Stimulated activated naive B cell treated with anti-CD40 and anti-IgM and Interleukin-4, amounts not matched to agents 10 μg/mL and 1 μg/mL and 100 μg/mL, for 72 hours (primary cell): Measurements from ENCODE around the gene EML3.
"Not testable (repeated sequence)": the region's sequence is repeated elsewhere in the genome, so short reads cannot be mapped to it uniquely, and the experiment has no call there.

Experiments
- ATAC-seq, 2 donors: fragments of 150-1000 bp; cut with Tn5 transposase; replicated peaks; 2 replicates each; pipeline ENCODE4 v1.10.0; 2021; ENCODE audit warnings: moderate library complexity in 1 of 2
- DNase-seq: peaks from one replicate; pipeline ENCODE4 v3.0.0; 2021
- H3K27ac Mint-ChIP-seq: one replicate; pipeline ENCODE4 v1.8.0; 2022; ENCODE audit warnings: mild to moderate bottlenecking, mixed read lengths
- H3K27me3 Mint-ChIP-seq, 2 donors: one replicate each; pipeline ENCODE4 v1.8.0; 2022; ENCODE audit warnings: mixed read lengths in 2 of 2
- H3K36me3 Mint-ChIP-seq, 2 donors: one replicate each; pipeline ENCODE4 v1.8.0; 2022; ENCODE audit warnings: mixed read lengths in 2 of 2, mild to moderate bottlenecking in 1 of 2
- H3K4me1 Mint-ChIP-seq, 2 donors: one replicate each; pipeline ENCODE4 v1.8.0; 2022; ENCODE audit warnings: mixed read lengths in 2 of 2, mild to moderate bottlenecking in 1 of 2
- H3K4me3 Mint-ChIP-seq, 2 donors: one replicate each; pipeline ENCODE4 v1.8.0; 2022; ENCODE audit warnings: mild to moderate bottlenecking in 2 of 2, mixed read lengths in 2 of 2, moderate library complexity in 1 of 2
- H3K9me3 Mint-ChIP-seq, 2 donors: one replicate each; pipeline ENCODE4 v1.8.0; 2022; ENCODE audit warnings: mixed read lengths in 2 of 2, mild to moderate bottlenecking in 1 of 2

EML3 gene

DNA sequence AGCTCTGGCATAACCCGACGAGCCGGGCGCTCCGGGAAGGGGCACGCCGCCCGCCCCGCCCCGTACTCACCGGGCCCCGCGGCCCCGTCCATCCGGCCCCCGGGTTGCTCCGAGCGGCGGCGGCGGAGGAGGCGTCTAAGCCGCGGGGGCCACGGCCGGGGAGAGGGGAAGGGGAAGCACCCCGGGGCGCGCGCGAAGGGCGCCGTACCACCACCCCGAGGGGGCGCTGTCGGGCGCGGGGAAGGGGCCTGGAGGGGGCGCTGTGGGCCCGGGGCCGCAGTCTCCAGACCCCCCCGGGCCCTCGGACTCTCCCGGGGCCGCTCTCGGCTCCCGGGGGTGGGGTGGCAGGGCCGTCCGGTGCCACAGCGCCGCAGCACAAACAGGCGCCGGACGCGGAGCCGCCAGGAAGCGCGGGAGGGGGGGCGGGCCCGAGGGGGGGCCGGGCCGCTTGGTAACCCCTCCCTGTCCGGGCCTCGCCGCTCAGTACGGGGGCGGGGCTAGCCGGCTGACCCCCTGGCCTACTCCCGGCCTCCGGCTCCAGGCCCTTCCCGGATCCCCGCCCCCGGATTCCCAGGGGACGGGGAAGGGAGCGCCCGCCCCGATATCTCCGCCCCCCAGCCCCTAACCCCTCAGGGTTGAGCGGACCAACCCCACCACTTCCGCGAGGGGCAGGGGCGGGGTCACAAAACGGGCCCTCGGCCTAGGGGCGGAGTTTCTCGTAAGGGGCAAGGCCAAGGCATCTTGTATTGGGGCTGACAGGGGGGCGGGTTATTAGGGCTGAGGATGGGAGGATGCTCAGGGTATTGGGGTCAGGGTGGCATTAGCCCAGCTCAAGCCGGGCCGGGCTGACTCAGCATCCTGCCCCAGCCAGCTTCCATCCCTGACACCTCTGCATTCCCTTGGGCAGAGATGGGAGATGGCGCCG, at the start of gene EML3, which contains the start of gene ROM1:
Gene EML3, minus strand, starts transcription at position 410 of the 925 bp plus-strand sequence. Its CDS starts 318 bp downstream, at position 92.
Gene ROM1, plus strand, starts transcription at position 892 of the 925 bp plus-strand sequence. Its CDS starts 25 bp downstream, at position 917.
- Mint-ChIP-seq H3K9me3 (no peaks in the 10 kb centered on the region), H3K4me3 (peak within 1 kb of the TSS; percentile 93 to 96), H3K27ac (peak within 1 kb of the TSS; percentile 97), H3K36me3 (peaks cover 32 to 49% of the 10 kb centered on the region in 2 donors), H3K4me1 (peaks cover 35 to 54% of the 10 kb centered on the region in 2 donors), H3K27me3 (no peaks in the 10 kb centered on the region)
- DNase-seq (peak; percentile 87), ATAC-seq (peak; percentile 82 to 83)

DNA sequence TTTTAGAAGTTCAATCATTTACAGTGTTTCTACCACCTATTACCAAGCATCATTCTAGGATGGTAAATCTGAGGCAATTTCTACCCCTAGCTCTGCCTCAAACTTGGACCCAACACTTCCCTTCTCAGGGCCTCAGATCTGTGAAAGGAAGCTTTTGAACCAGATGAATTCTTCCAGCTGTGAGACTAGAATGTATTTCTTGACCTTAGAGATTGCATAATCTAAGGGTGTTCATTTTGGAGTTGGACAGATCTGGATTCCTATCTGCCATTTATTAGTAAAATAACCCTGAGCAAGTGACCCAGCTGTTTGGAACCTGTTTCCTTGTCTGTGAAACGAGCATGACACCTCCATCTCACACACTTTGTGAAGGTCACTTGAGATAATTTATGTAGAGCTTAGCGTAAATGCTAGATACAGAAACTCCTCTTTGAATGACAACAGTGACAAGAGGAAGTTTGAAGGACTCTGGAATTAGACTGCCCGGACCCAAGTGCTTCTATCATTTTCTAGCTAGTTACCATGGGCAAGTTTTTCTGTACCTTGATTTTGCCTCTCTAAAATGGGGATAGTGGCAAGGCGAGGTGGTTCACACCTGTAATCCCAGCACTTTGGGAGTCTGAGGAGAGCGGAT, 44.3 kb upstream of the EML3 start:
- DNase-seq (no peak), ATAC-seq (no peak)
- Mint-ChIP-seq H3K4me1 (peaks cover 9 to 12% of the 10 kb centered on the region in 2 donors), H3K27me3 (no peaks in the 10 kb centered on the region), H3K36me3 (peaks cover 0 to 8% of the 10 kb centered on the region in 2 donors), H3K27ac (no peak overlapping the region), H3K4me3 (no peak overlapping the region), H3K9me3 (no peaks in the 10 kb centered on the region)

DNA sequence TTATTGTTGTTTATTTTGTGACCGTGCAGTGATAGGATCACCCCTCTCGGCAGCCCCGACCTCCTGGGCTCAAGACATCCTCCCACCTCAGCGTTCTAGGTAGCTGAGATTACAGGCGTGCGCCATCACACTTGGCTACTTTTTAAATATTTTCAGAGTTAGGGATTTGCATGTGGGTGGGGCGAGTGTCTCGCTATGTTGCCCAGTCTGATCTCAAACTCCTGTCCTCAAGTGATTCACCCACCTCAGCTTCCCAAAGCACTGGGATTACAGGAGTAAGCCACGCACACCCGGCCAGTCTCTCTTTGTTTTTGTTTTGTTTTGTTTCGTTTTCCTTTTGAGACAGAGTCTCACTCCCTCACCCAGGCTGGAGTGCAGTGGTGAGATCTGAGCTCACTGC, 41.7 kb upstream of the EML3 start:
- Mint-ChIP-seq H3K27ac (no peak overlapping the region), H3K36me3 (peaks cover 7% of the 10 kb centered on the region in 2 donors), H3K4me3 (peak overlapping the region; percentile 52 to 65), H3K9me3 (no peaks in the 10 kb centered on the region), H3K27me3 (no peaks in the 10 kb centered on the region), H3K4me1 (peaks cover 12 to 29% of the 10 kb centered on the region in 2 donors)
- DNase-seq (no peak), ATAC-seq (no peak)

DNA sequence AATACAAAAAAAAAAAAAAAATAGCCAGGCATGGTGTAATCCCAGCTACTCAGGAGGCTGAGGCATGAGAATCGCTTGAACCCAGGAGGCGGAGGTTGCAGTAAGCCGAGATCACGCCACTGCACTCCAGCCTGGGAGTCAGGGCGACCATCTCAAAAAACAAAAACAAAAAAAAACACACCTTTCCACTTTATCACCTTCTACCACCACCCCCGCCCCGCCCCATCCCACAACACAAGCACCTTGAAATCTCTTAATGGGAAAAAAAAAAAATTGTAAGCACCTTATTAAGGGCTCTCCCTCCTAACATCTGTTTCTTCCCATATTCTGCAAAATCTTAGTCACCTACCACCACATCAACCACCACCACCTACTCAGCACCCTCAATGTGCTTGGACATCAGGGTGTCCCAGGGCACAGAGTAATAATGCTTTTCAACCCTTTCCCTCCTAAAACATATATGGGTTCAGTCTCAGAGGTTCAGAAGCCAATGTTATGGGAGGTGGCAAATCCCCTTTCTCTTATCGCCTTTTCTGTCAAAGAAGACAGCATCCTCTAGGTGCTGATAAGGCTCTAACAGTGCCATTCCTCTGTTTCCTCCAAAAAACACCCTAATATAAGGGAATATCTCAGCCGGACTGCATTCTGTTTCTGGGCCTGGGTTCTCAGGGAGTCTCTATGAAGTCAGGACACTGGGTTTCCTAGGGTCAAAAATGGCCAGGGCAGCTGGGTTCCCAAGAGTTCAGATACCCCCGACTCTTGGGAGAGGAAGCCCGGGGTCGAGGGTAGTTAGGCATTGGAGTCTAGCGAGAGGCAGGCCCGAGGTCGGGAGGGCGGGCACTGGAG, 39.8 kb upstream of the EML3 start:
- Mint-ChIP-seq H3K27ac (peak overlapping the region; percentile 93), H3K27me3 (no peaks in the 10 kb centered on the region), H3K4me1 (peaks cover 12 to 41% of the 10 kb centered on the region in 2 donors), H3K9me3 (no peaks in the 10 kb centered on the region), H3K36me3 (peaks cover 12 to 15% of the 10 kb centered on the region in 2 donors), H3K4me3 (peak overlapping the region; percentile 87 to 99)
- DNase-seq: no peak
- ATAC-seq: peak in 1 of 2 donors; percentile 6

GRCh38 chr11:62650283-62650682, 37.7 kb upstream of the EML3 start:
- Mint-ChIP-seq H3K36me3 (peaks cover 16 to 20% of the 10 kb centered on the region in 2 donors), H3K4me1 (peaks cover 17 to 53% of the 10 kb centered on the region in 2 donors), H3K27ac (peak overlapping the region; percentile 5)
- DNase-seq, H3K27me3 Mint-ChIP-seq, ATAC-seq, H3K9me3 Mint-ChIP-seq, H3K4me3 Mint-ChIP-seq: not testable (repeated sequence)

DNA sequence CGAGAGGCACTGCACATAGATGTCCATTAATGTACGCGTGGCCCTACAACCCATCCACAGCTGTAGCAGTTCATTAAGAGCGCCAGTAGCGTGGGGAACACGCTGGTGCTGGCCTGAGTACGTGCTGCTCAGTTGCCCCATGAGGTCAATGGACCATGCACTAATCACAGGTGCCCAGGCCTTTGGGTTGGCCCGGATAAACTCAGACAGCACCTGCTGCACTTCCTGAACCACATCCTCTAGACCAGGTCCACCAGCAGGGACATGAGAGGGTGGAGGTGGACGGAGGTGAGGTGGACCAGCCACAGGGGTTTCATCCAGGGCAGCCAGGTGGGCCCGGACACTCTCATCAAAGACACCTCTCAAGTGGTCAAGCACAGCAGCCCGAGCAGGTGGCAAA, 36.9 kb upstream of the EML3 start:
- H3K4me3 Mint-ChIP-seq: no peak overlapping the region

DNA sequence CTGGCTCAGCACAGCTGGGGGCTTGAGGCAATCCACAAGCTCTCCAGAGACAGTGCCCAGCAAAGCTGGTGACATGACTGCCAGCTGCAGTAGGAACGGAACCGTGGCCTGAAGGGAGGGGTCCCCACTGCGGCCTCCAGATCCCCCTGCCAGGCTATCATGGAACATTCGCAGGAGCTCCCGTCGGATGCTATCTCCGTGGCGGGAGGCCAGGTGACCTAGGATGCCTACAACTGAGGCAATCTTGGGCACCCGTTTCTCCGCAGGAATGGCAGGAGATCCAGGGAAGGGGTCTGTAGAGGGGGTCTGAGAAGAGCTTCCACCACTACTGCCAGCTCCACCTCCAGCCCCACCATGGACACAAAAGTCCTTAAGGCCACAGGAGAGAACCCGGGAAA, 36.4 kb upstream of the EML3 start:
- Mint-ChIP-seq H3K4me1 (peaks cover 24 to 61% of the 10 kb centered on the region in 2 donors), H3K27ac (peak overlapping the region; percentile 62), H3K9me3 (no peaks in the 10 kb centered on the region), H3K36me3 (peaks cover 20 to 25% of the 10 kb centered on the region in 2 donors), H3K4me3 (no peak overlapping the region), H3K27me3 (no peaks in the 10 kb centered on the region)
- ATAC-seq: no peak
- DNase-seq: no peak

More for the DNA sequence above, 36.9 kb upstream of the EML3 start:
- Mint-ChIP-seq H3K36me3 (peaks cover 19 to 20% of the 10 kb centered on the region in 2 donors), H3K27ac (peak overlapping the region; percentile 62), H3K27me3 (no peaks in the 10 kb centered on the region), H3K4me1 (peaks cover 21 to 61% of the 10 kb centered on the region in 2 donors), H3K9me3 (no peaks in the 10 kb centered on the region)
- DNase-seq (no peak), ATAC-seq (no peak)

GRCh38 chr11:62648185-62648966, 35.8 kb upstream of the EML3 start:
- H3K4me1 Mint-ChIP-seq: peaks cover 21 to 57% of the 10 kb centered on the region in 2 donors
- no peak overlapping the region for H3K4me3 Mint-ChIP-seq
- ATAC-seq (no peak), DNase-seq (no peak)
- no peaks in the 10 kb centered on the region for H3K9me3 Mint-ChIP-seq
- peaks cover 20 to 26% of the 10 kb centered on the region in 2 donors for H3K36me3 Mint-ChIP-seq
- no peak overlapping the region for H3K27ac Mint-ChIP-seq
- no peaks in the 10 kb centered on the region for H3K27me3 Mint-ChIP-seq

- Mint-ChIP-seq H3K4me3 (no peak overlapping the region), H3K27me3 (no peaks in the 10 kb centered on the region), H3K27ac (peak overlapping the region; percentile 62), H3K4me1 (peaks cover 20 to 54% of the 10 kb centered on the region in 2 donors), H3K36me3 (peaks cover 21 to 26% of the 10 kb centered on the region in 2 donors), H3K9me3 (no peaks in the 10 kb centered on the region)
- DNase-seq: no peak
- ATAC-seq: no peak
These were observed 35.0 kb upstream of the EML3 start for GRCh38 chr11:62647609-62648005.

DNA sequence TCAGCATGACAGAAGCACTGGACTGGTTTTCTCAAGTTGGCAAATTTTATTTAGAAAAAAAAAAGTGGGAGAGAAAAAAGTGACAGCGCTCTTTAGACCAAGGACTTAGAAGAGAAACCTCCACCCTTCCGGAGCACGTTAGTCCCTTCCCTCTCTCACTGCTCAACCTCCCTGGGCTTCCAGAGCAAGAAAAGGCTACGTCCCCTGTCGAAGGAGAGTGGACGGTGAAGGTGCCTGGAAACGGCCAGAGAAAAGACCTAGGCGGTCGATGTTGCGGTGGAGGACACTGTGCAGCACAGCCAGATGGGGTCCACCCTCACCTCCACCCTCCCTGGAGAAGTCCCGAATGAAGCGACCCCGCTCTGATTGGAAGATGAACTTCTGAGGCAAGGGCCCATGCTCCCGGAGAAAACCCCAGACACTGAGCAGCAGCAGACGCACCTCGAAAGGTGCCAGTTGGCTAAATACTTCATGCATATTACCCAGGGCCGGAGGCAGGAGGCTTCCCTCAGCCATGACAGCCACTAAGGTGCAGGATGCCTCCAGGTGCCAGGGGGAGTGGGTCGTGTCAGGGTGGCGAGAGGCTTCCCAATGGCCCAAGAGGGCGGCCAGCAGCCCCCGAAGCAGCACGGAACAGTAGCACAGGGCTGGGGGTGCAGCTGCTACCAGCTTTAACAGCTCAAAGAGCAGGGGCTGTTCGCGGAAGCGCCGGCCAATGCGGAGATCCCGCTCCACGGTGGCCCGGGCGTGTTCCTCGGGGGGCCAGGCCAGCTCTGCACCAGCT, 34.4 kb upstream of the EML3 start:
- Mint-ChIP-seq H3K9me3 (no peaks in the 10 kb centered on the region), H3K27ac (peak overlapping the region; percentile 97), H3K27me3 (no peaks in the 10 kb centered on the region), H3K4me1 (peaks cover 16 to 49% of the 10 kb centered on the region in 2 donors), H3K36me3 (peaks cover 22 to 23% of the 10 kb centered on the region in 2 donors), H3K4me3 (peak overlapping the region; percentile 94 to 100)
- DNase-seq (no peak), ATAC-seq (no peak)

- Mint-ChIP-seq H3K36me3 (peaks cover 22 to 23% of the 10 kb centered on the region in 2 donors), H3K27me3 (no peaks in the 10 kb centered on the region)
- ATAC-seq: peak; percentile 98 to 99
These were observed 33.6 kb upstream of the EML3 start, which contains the start of gene GANAB for GRCh38 chr11:62645946-62646824. Gene GANAB, minus strand, starts transcription at chr11:62646613. Its CDS starts 14 bp downstream, at chr11:62646599.

DNA sequence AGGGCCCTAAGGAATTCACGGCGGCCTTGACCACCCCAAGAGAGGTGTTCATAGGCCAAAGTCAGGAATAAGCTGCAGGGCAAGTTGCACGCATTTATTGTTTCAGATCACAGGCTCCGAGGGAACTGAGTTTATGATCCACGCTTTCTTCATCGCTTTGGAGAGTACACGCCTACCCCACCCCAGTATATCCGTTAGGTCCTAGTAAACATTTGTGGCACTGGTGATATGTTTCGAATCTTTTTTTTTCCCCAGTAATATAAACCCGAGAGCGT, 33.0 kb upstream of the EML3 start:
- no peak for DNase-seq
- Mint-ChIP-seq H3K4me3 (peak overlapping the region; percentile 94 to 100), H3K27ac (peak overlapping the region; percentile 97), H3K9me3 (no peaks in the 10 kb centered on the region), H3K4me1 (peaks cover 16 to 52% of the 10 kb centered on the region in 2 donors), H3K27me3 (no peaks in the 10 kb centered on the region), H3K36me3 (peaks cover 21 to 25% of the 10 kb centered on the region in 2 donors)
- ATAC-seq: peak; percentile 3

More at GRCh38 chr11:62645946-62646824, 33.6 kb upstream of the EML3 start, which contains the start of gene GANAB:
- DNase-seq: peak; percentile 96
- peak within 1 kb of the TSS; percentile 94 to 100 for H3K4me3 Mint-ChIP-seq
- H3K9me3 Mint-ChIP-seq: no peaks in the 10 kb centered on the region
- peaks cover 16 to 52% of the 10 kb centered on the region in 2 donors for H3K4me1 Mint-ChIP-seq
- peak within 1 kb of the TSS; percentile 97 for H3K27ac Mint-ChIP-seq
